Panc1 (cell line): ENCODE measurements around the gene PLCB4. TPM values are rescaled to one million over a fixed set of nuclear protein-coding genes. Genes with fewer than 3 reads are reported as not detected.

Experiments
- ATAC-seq: fragments of 200-7000 bp; cut with Tn5 transposase; 2 replicates; pipeline ENCODE4 v1.9.1; 2020; ENCODE audit warnings: mild to moderate bottlenecking, moderate library complexity
- BruUV-seq: library from RNA; stranded (reverse); fragments of 400-500 nt; replicated peaks from 2 replicates; lab custom pipeline; 2021; lab: Mats Ljungman, UMichigan
- CTCF ChIA-PET: fragments of 300-600 bp; sonication (Branson Sonifier 250); formaldehyde crosslinking; loops from one replicate; lab custom pipeline; 2022; ENCODE audit warnings: antibody characterized with exemption; lab: Charles Lee
- POLR2A ChIA-PET: fragments of 300-600 bp; sonication (Branson Sonifier 250); formaldehyde crosslinking; loops from one replicate; lab custom pipeline; 2022; ENCODE audit warnings: antibody characterized with exemption; lab: Charles Lee
- DNase-seq: peaks from one replicate; pipeline ENCODE4 v3.0.0-alpha.2; 2010; ENCODE audit warnings: low read depth, low spot score
- H3K27ac ChIP-seq: 2 replicates; pipeline ENCODE4 v1.5.1; 2011; ENCODE audit warnings: mild to moderate bottlenecking, low read length, inconsistent platforms
- H3K27me3 ChIP-seq: fragments of 200-500 bp; sonication (Bioruptor generic); 2 replicates; pipeline ENCODE4 v1.6.0; 2014; ENCODE audit warnings: low read length, inconsistent platforms; ENCODE audit not compliant: control insufficient read depth, insufficient read depth
- H3K36me3 ChIP-seq: fragments of 200-500 bp; sonication (Bioruptor generic); 2 replicates; pipeline ENCODE4 v1.5.1; 2014; ENCODE audit warnings: inconsistent platforms, mild to moderate bottlenecking, low read length, moderate library complexity; ENCODE audit not compliant: control insufficient read depth, insufficient read depth
- H3K4me1 ChIP-seq: 2 replicates; pipeline ENCODE4 v1.5.1; 2011; ENCODE audit warnings: inconsistent platforms, mild to moderate bottlenecking, low read length, moderate library complexity; ENCODE audit not compliant: control insufficient read depth, insufficient read depth
- H3K4me3 ChIP-seq, 2 experiments: 2 replicates each; pipeline ENCODE4 v1.5.1; 2011 to 2012; ENCODE audit warnings: low read depth in 2 of 2, low read length in 2 of 2, mild to moderate bottlenecking in 2 of 2, inconsistent platforms in 1 of 2, moderate library complexity in 1 of 2
- H3K9me3 ChIP-seq: fragments of 200-500 bp; sonication (Bioruptor generic); 2 replicates; pipeline ENCODE4 v1.5.1; 2014; ENCODE audit warnings: low read depth, mild to moderate bottlenecking, inconsistent platforms, low read length, moderate library complexity; ENCODE audit not compliant: control insufficient read depth, insufficient read depth
- CTCF ChIP-seq: fragments of 450-650 bp; IDR thresholded peaks from 2 replicates; pipeline ENCODE4 v1.5.1; 2017; ENCODE audit warnings: mild to moderate bottlenecking
- POLR2AphosphoS5 ChIP-seq: IDR thresholded peaks from 2 replicates; pipeline ENCODE4 v1.6.1; 2012; ENCODE audit warnings: mild to moderate bottlenecking, low read depth, low read length, moderate library complexity
- REST ChIP-seq, 2 experiments: IDR thresholded peaks; 2 replicates each; pipeline ENCODE4 v1.6.1; 2011 to 2012; ENCODE audit warnings: low read depth in 2 of 2, control low read depth in 1 of 2, low read length in 1 of 2, mild to moderate bottlenecking in 1 of 2, moderate library complexity in 1 of 2; ENCODE audit not compliant: insufficient read depth in 1 of 2
- SIN3A ChIP-seq: IDR thresholded peaks from 2 replicates; pipeline ENCODE4 v1.6.1; 2012; ENCODE audit warnings: low read depth, mild to moderate bottlenecking, low read length, moderate library complexity, borderline replicate concordance; ENCODE audit not compliant: insufficient read depth
- TCF7L2 ChIP-seq: IDR thresholded peaks from 2 replicates; pipeline ENCODE4 v1.6.1; 2011; ENCODE audit warnings: mild to moderate bottlenecking, low read depth, low read length, inconsistent platforms
- in situ Hi-C: cut with HindIII; loops from 2 replicates; pipeline ENCODE4 v1.10.0; 2016; ENCODE audit warnings: low sequenced_read_pairs, low pct_unique_long_range_greater_than_20kb
- intact Hi-C: fragments of 100-400 bp; cut with micrococcal nuclease; formaldehyde crosslinking; loops from one replicate; pipeline ENCODE4 v1.10.0; 2022; ENCODE audit not compliant: unreplicated experiment
- total RNA-seq: library from RNA; stranded (reverse); gene quantifications from one replicate; pipeline ENCODE4 v1.2.1, GENCODE V29; 2021; ENCODE audit not compliant: unreplicated experiment

Gene PLCB4
- total RNA-seq, 1 experiment from 2014 or later: 1.5 TPM

GRCh38 chr20:9412309-9412708, 343.4 kb downstream of the PLCB4 start:
- no peaks in the 10 kb centered on the region for H3K9me3 ChIP-seq
- in situ Hi-C loops: no loop called here
- DNase-seq (no peak), ATAC-seq (no peak)
- BruUV-seq: no TSS peak
- no peaks in the 10 kb centered on the region for H3K4me1 ChIP-seq
- TF ChIP-seq REST (IDR thresholded peaks at IDR 0.05; ENCODE audit: insufficient read depth in 1 of 2, low read depth in 2 of 2, low read length in 1 of 2) (no peak), POLR2AphosphoS5 (no peak), SIN3A (no peak), TCF7L2 (no peak), CTCF (no peak)
- H3K27me3 ChIP-seq: no peaks in the 10 kb centered on the region
- POLR2A ChIA-PET: no interaction called here
- no peak overlapping the region for H3K27ac ChIP-seq
- intact Hi-C loops: no loop called here
- CTCF ChIA-PET: no interaction called here
- H3K36me3 ChIP-seq: no peaks in the 10 kb centered on the region
- no peak overlapping the region for H3K4me3 ChIP-seq

GRCh38 chr20:9413001-9413400, 344.1 kb downstream of the PLCB4 start:
- intact Hi-C loops: no loop called here
- Histone ChIP-seq H3K4me1 (no peaks in the 10 kb centered on the region), H3K27me3 (no peaks in the 10 kb centered on the region), H3K36me3 (no peaks in the 10 kb centered on the region), H3K27ac (no peak overlapping the region), H3K9me3 (no peaks in the 10 kb centered on the region), H3K4me3 (no peak overlapping the region)
- ChIA-PET POLR2A (no interaction called here), CTCF (no interaction called here)
- ATAC-seq: no peak
- DNase-seq: no peak
- TF ChIP-seq CTCF (no peak), SIN3A (no peak), REST (IDR thresholded peaks at IDR 0.05; ENCODE audit: insufficient read depth in 1 of 2, low read depth in 2 of 2, low read length in 1 of 2) (no peak), TCF7L2 (no peak), POLR2AphosphoS5 (no peak)
- in situ Hi-C loops: no loop called here
- BruUV-seq: no TSS peak
